Stimulated activated memory B cell treated with anti-CD40 and anti-IgM and Interleukin-4, amounts not matched to agents 10 μg/mL and 1 μg/mL and 100 μg/mL, for 72 hours (primary cell): ENCODE results near the gene CIDEB.
A peak's percentile ranks its signal among the peaks of the same experiment; 100 is the strongest.

Source experiments
- ATAC-seq: fragments of 150-1000 bp; cut with Tn5 transposase; 2 replicates; pipeline ENCODE4 v1.10.0; 2021
- H3K27ac Mint-ChIP-seq: one replicate; pipeline ENCODE4 v1.8.0; 2022; ENCODE audit warnings: mild to moderate bottlenecking, mixed read lengths
- H3K27me3 Mint-ChIP-seq: one replicate; pipeline ENCODE4 v1.8.0; 2022; ENCODE audit warnings: mixed read lengths
- H3K36me3 Mint-ChIP-seq: one replicate; pipeline ENCODE4 v1.8.0; 2022; ENCODE audit warnings: mixed read lengths
- H3K4me1 Mint-ChIP-seq: one replicate; pipeline ENCODE4 v1.8.0; 2022; ENCODE audit warnings: mixed read lengths
- H3K4me3 Mint-ChIP-seq: one replicate; pipeline ENCODE4 v1.8.0; 2022; ENCODE audit warnings: mild to moderate bottlenecking, moderate library complexity, mixed read lengths
- H3K9me3 Mint-ChIP-seq: one replicate; pipeline ENCODE4 v1.8.0; 2022; ENCODE audit warnings: mixed read lengths

CIDEB gene

GRCh38 chr14:24323341-24323740, 15.6 kb upstream of the CIDEB start:
- H3K36me3 Mint-ChIP-seq = no peaks in the 10 kb centered on the region
- H3K27me3 Mint-ChIP-seq = peaks cover 31% of the 10 kb centered on the region
- no peaks in the 10 kb centered on the region for H3K9me3 Mint-ChIP-seq
- peaks cover 6% of the 10 kb centered on the region for H3K4me1 Mint-ChIP-seq
- H3K27ac Mint-ChIP-seq = no peak overlapping the region
- no peak for ATAC-seq
- H3K4me3 Mint-ChIP-seq = no peak overlapping the region

DNA sequence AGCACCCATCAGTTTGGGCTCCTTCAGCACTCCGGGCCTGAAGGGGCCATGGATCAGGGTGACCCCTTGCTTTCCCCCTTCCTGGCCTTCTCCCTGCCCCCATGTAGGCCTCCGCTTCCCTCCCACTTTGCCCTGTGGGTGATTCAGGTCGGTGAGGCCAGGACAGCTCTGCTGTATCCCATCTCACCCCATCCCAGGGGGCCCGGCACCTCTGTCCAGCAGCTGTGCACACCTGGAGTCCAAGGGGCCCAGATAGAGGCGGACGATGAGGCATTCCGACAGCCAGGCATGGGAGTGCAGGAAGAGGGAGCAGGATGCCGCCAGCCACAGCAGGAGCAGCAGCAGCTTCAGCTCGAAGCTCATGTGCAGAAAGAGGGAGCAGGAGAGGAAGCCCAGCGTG, 14.9 kb upstream of the CIDEB start:
- no peaks in the 10 kb centered on the region for H3K9me3 Mint-ChIP-seq
- no peak for ATAC-seq
- H3K27me3 Mint-ChIP-seq = peaks cover 30% of the 10 kb centered on the region
- no peak overlapping the region for H3K4me3 Mint-ChIP-seq
- no peaks in the 10 kb centered on the region for H3K36me3 Mint-ChIP-seq
- no peak overlapping the region for H3K27ac Mint-ChIP-seq
- H3K4me1 Mint-ChIP-seq = peaks cover 4% of the 10 kb centered on the region

DNA sequence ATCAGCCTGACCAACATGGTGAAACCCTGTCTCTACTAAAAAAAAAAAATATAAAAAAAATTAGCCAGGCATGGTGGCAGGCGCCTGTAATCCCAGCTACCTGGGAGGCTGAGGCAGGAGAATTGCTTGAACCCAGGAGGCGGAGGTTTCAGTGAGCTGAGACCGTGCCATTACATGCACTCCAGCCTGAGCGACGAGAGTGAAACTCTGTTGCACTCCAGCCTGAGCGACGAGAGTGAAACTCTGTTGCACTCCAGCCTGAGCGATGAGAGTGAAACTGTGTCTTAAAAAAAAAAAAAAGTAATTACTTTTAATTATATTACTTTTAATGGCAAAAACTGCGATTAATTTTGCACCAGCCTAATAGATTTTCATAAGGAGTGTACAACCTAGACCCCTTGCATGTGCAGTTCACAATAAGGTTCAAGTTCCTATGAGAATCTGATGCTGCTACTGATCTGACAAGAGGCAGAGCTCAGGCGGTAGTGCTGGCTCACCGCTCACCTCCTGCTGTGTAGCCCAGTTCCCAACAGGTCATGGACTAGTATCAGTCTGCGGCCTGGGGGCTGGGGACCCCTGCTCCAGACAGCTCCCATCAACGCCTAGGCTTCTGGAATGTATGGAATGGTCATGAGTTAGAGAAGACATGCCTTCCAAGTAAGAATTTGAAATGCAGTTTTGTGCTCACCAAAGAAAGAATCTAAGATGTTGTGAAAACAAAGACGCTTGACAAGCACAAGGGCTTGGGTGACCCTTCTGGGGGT, 13.6 kb upstream of the CIDEB start:
- no peak overlapping the region for H3K27ac Mint-ChIP-seq

DNA sequence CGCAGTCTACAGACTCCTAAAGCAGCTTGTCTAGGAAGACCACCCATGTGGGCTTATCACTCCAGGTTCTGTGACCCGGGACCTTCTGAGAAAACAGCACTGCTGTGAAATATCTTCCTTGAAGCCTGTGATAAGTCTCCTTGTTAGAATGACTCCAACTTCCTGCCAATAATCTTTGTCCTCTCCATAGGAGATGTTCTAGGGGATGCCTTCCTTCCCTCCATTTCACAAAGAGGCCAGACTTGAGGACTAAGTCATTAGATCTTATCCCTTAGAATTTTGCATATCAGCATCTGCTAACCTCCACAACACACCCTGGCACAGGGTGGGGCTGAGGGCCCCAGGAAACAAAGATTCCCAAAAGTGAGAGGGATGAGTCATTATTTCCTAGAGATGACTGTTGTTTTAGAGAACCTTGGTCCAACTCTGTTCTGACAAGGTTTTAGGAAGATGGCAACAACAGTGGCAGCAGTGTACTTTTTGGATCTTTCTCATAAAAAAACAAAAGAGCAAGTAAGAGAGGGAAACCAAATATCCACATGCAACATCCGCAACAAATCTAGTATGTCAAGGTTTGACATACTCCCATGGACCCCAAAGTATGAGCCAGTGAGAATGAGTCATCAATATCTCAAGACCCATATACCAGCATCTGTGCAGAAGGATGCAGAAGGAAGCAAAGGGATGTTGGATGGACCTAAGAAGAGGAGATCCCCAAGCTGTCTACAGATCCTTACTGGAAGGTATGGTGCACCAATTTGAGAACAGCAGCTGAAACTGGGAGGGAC, 9.6 kb upstream of the CIDEB start:
- Mint-ChIP-seq H3K27me3 (peaks cover 24% of the 10 kb centered on the region), H3K27ac (no peak overlapping the region), H3K4me1 (peaks cover 20% of the 10 kb centered on the region), H3K9me3 (no peaks in the 10 kb centered on the region), H3K4me3 (no peak overlapping the region), H3K36me3 (peaks cover 4% of the 10 kb centered on the region)
- ATAC-seq = no peak

More for the DNA sequence above, 13.6 kb upstream of the CIDEB start:
- H3K9me3 Mint-ChIP-seq = no peaks in the 10 kb centered on the region
- H3K4me1 Mint-ChIP-seq = no peaks in the 10 kb centered on the region
- peaks cover 30% of the 10 kb centered on the region for H3K27me3 Mint-ChIP-seq
- H3K36me3 Mint-ChIP-seq = no peaks in the 10 kb centered on the region
- no peak for ATAC-seq
- no peak overlapping the region for H3K4me3 Mint-ChIP-seq

- no peak for ATAC-seq
- no peak overlapping the region for H3K4me3 Mint-ChIP-seq
- no peak overlapping the region for H3K27ac Mint-ChIP-seq
- peaks cover 22% of the 10 kb centered on the region for H3K27me3 Mint-ChIP-seq
- H3K4me1 Mint-ChIP-seq = peaks cover 27% of the 10 kb centered on the region
- peaks cover 4% of the 10 kb centered on the region for H3K36me3 Mint-ChIP-seq
- no peaks in the 10 kb centered on the region for H3K9me3 Mint-ChIP-seq
Observed at GRCh38 chr14:24316597-24316950, 8.8 kb upstream of the CIDEB start.

DNA sequence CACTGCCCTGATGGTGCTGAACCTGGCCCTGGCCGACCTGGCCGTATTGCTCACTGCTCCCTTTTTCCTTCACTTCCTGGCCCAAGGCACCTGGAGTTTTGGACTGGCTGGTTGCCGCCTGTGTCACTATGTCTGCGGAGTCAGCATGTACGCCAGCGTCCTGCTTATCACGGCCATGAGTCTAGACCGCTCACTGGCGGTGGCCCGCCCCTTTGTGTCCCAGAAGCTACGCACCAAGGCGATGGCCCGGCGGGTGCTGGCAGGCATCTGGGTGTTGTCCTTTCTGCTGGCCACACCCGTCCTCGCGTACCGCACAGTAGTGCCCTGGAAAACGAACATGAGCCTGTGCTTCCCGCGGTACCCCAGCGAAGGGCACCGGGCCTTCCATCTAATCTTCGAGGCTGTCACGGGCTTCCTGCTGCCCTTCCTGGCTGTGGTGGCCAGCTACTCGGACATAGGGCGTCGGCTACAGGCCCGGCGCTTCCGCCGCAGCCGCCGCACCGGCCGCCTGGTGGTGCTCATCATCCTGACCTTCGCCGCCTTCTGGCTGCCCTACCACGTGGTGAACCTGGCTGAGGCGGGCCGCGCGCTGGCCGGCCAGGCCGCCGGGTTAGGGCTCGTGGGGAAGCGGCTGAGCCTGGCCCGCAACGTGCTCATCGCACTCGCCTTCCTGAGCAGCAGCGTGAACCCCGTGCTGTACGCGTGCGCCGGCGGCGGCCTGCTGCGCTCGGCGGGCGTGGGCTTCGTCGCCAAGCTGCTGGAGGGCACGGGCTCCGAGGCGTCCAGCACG, 8.2 kb upstream of the CIDEB start:
- no peak overlapping the region for H3K27ac Mint-ChIP-seq
- peaks cover 30% of the 10 kb centered on the region for H3K4me1 Mint-ChIP-seq
- peaks cover 4% of the 10 kb centered on the region for H3K36me3 Mint-ChIP-seq
- no peaks in the 10 kb centered on the region for H3K9me3 Mint-ChIP-seq
- peaks cover 22% of the 10 kb centered on the region for H3K27me3 Mint-ChIP-seq
- peak; percentile 11 for ATAC-seq
- H3K4me3 Mint-ChIP-seq = no peak overlapping the region

DNA sequence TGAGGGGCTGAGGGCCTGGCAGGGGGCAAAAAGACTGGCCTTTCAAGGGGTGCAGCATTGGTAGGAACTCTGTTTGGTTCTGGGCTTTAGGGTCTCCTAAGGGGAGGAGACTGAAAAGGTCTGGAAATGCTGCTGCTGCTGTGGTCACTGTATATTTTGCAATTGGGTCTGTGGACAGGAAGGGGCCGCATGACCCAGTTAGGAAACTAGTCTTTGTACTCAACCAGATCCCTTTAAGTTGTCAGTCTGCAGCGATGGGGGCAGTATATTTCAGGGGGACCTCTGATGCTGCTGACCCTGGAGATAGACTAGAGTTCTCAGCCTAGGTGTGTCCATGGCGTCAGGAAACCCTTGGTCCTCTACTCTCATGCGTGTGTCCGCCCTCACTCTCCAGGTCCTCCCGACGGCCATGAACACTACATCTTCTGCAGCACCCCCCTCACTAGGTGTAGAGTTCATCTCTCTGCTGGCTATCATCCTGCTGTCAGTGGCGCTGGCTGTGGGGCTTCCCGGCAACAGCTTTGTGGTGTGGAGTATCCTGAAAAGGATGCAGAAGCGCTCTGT, 7.5 kb upstream of the CIDEB start:
- Mint-ChIP-seq H3K27ac (no peak overlapping the region), H3K27me3 (peaks cover 20% of the 10 kb centered on the region), H3K9me3 (no peaks in the 10 kb centered on the region), H3K4me3 (no peak overlapping the region), H3K4me1 (peaks cover 33% of the 10 kb centered on the region), H3K36me3 (peaks cover 4% of the 10 kb centered on the region)
- ATAC-seq = no peak

- Mint-ChIP-seq H3K4me1 (peaks cover 40% of the 10 kb centered on the region), H3K27me3 (peaks cover 13% of the 10 kb centered on the region), H3K36me3 (peaks cover 4% of the 10 kb centered on the region), H3K9me3 (no peaks in the 10 kb centered on the region), H3K4me3 (no peak overlapping the region), H3K27ac (peak overlapping the region; percentile 26)
- no peak for ATAC-seq
Observed at GRCh38 chr14:24314377-24315193, 6.8 kb upstream of the CIDEB start.

DNA sequence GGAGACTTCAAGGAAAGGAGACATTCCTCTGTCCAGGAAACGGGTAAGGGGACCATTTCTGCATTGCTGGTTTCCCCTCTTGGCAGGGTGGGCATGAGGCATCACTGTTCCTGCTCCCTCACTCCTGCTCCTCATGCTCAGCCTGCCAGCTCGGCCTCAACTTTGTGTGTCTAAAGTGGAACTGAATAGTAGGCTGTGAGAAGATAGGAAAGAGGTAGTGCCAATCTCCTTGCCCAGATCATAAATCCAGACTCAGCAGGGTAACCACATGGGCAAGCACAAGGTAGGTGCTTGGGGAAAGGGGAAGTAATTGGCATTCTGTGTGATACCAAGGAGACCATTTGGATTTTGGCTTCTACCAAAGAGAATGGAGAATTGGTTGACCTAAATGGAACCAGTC, 6.1 kb upstream of the CIDEB start:
- no peaks in the 10 kb centered on the region for H3K9me3 Mint-ChIP-seq
- peaks cover 6% of the 10 kb centered on the region for H3K27me3 Mint-ChIP-seq
- peaks cover 11% of the 10 kb centered on the region for H3K36me3 Mint-ChIP-seq
- no peak for ATAC-seq
- no peak overlapping the region for H3K4me3 Mint-ChIP-seq
- H3K4me1 Mint-ChIP-seq = peaks cover 47% of the 10 kb centered on the region
- no peak overlapping the region for H3K27ac Mint-ChIP-seq

DNA sequence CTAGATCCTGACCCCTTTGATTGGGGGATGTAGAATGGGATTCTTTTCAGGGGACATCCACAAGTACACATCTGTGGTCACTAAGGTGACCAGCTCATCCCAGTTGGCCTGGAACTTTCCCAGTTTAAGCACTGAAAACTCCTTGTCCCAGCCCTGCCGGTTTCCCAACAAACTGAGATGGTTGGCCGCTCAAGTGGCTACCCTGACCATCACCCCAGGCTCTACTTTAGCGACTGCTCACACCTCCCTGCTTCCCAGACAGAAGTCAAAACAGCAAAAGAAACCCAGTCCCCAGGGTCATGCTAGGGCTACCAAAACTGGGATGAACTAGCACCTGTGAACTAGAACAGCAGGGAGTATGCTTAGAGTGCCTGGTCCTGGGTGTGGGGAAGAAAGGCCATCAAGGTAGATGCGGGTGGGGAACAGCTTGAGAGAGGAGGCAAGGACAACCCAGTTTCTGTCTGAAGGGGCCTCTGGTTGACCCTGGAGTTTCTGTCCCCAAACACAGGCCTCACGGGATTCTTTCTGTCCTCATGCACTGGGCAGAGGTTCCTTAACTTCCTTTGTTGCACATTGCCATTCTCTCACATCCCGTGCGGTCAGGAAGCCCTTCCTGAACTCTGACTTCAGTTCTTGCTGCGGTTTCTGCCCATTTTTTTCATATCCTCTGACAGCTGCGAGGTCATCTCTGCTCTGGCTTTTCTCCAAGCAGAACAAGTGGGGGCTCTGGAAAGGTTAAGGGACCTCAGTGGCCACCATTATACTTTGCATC, 5.1 kb upstream of the CIDEB start:
- H3K9me3 Mint-ChIP-seq = no peaks in the 10 kb centered on the region
- peaks cover 54% of the 10 kb centered on the region for H3K4me1 Mint-ChIP-seq
- H3K4me3 Mint-ChIP-seq = no peak overlapping the region
- no peak for ATAC-seq
- H3K27ac Mint-ChIP-seq = peak overlapping the region; percentile 77
- peaks cover 12% of the 10 kb centered on the region for H3K36me3 Mint-ChIP-seq
- no peaks in the 10 kb centered on the region for H3K27me3 Mint-ChIP-seq

- peaks cover 58% of the 10 kb centered on the region for H3K4me1 Mint-ChIP-seq
- H3K27ac Mint-ChIP-seq = peak overlapping the region; percentile 77
- peaks cover 12% of the 10 kb centered on the region for H3K36me3 Mint-ChIP-seq
- H3K27me3 Mint-ChIP-seq = no peaks in the 10 kb centered on the region
- H3K4me3 Mint-ChIP-seq = peak overlapping the region; percentile 76
- no peak for ATAC-seq
- H3K9me3 Mint-ChIP-seq = no peaks in the 10 kb centered on the region
Observed at GRCh38 chr14:24311837-24312615, 4.2 kb upstream of the CIDEB start.

- Mint-ChIP-seq H3K27ac (peak within 1 kb of the TSS; percentile 77), H3K4me1 (peaks cover 58% of the 10 kb centered on the region), H3K4me3 (peak within 1 kb of the TSS; percentile 76), H3K9me3 (no peaks in the 10 kb centered on the region), H3K36me3 (peaks cover 22% of the 10 kb centered on the region), H3K27me3 (no peaks in the 10 kb centered on the region)
- peak; percentile 89 for ATAC-seq
Observed at GRCh38 chr14:24310646-24311604, 3.1 kb upstream of the CIDEB start, which contains the start of gene LTB4R. TSS of gene LTB4R (plus strand) at chr14:24311502. CDS start at chr14:24315652, 4,150 bp downstream.
